GM12878 (cell line): ENCODE measurements around the gene ANKRD11. TPM values are rescaled to one million over a fixed set of nuclear protein-coding genes. Genes with fewer than 3 reads are reported as not detected.

Experiments used
- ATAC-seq: fragments of 200-7000 bp; cut with Tn5 transposase; 3 replicates; pipeline ENCODE4 v1.9.1; 2020; ENCODE audit warnings: mild to moderate bottlenecking, moderate library complexity
- BruUV-seq: library from RNA; stranded (reverse); fragments of 400-500 nt; replicated peaks from 2 replicates; lab custom pipeline; 2021; lab: Mats Ljungman, UMichigan
- CTCF ChIA-PET: fragments of 300-600 bp; sonication (Branson Sonifier 250); formaldehyde crosslinking; extraction: SDS; loops from one replicate; lab custom pipeline; 2021; ENCODE audit warnings: inconsistent platforms; lab: Yijun Ruan, JAX
- POLR2A ChIA-PET: fragments of 350-600 bp; formaldehyde crosslinking; extraction: SDS; loops from one replicate; lab custom pipeline; 2021; ENCODE audit warnings: inconsistent platforms; lab: Charles Lee
- RAD21 ChIA-PET: fragments of 300-600 bp; sonication (Branson Sonifier 250); formaldehyde crosslinking; loops from one replicate; lab custom pipeline; 2023; ENCODE audit warnings: antibody characterized with exemption; ENCODE audit not compliant: unreplicated experiment; lab: Charles Lee
- SMC1A ChIA-PET: fragments of 300-600 bp; sonication (Branson Sonifier 250); formaldehyde crosslinking; loops from one replicate; lab custom pipeline; 2023; ENCODE audit not compliant: unreplicated experiment, uncharacterized antibody; lab: Charles Lee
- DNase-seq: peaks from one replicate; pipeline ENCODE4 v3.0.0-alpha.2; 2011; ENCODE audit warnings: low read depth, low spot score
- FAIRE-seq: peaks from 3 replicates; lab custom pipeline; 2011; peaks lifted over from hg19 to GRCh38; lab: Jason Lieb, UNC
- H2AFZ ChIP-seq: 2 replicates; pipeline ENCODE4 v1.6.0; 2011; ENCODE audit warnings: low read depth, low read length, control low read depth; ENCODE audit not compliant: control insufficient read depth
- H3K27ac ChIP-seq: 2 replicates; pipeline ENCODE4 v1.5.1; 2011; ENCODE audit warnings: control low read depth; ENCODE audit not compliant: control insufficient read depth, insufficient read depth
- H3K27me3 ChIP-seq, 2 experiments: replicated peaks in 1 of 2; 2 replicates each; pipeline versions ENCODE4 v1.6.0 to v1.6.1; 2011; ENCODE audit warnings: low read length in 1 of 2; ENCODE audit not compliant: control insufficient read depth in 2 of 2, insufficient read depth in 2 of 2
- H3K36me3 ChIP-seq, 2 experiments: 2 replicates each; pipeline ENCODE4 v1.5.1; 2011; ENCODE audit warnings: low read length in 1 of 2; ENCODE audit not compliant: control insufficient read depth in 2 of 2, insufficient read depth in 2 of 2
- H3K4me1 ChIP-seq: 2 replicates; pipeline ENCODE4 v1.6.1; 2011; ENCODE audit warnings: mild to moderate bottlenecking, low read length, moderate library complexity, mixed read lengths; ENCODE audit not compliant: control insufficient read depth, insufficient read depth
- H3K4me2 ChIP-seq: 2 replicates; pipeline ENCODE4 v1.6.0; 2011; ENCODE audit warnings: control low read depth; ENCODE audit not compliant: control insufficient read depth, insufficient read depth
- H3K4me3 ChIP-seq: fragments of 200-600 bp; sonication (generic); 2 replicates; pipeline ENCODE4 v1.5.1; 2016
- H3K79me2 ChIP-seq: 2 replicates; pipeline ENCODE4 v1.6.0; 2011; ENCODE audit warnings: low read length; ENCODE audit not compliant: control insufficient read depth, insufficient read depth
- H3K9ac ChIP-seq: 2 replicates; pipeline ENCODE4 v1.8.0; 2011; ENCODE audit warnings: low read length, control low read depth, mixed read lengths; ENCODE audit not compliant: control insufficient read depth, insufficient read depth
- H3K9me3 ChIP-seq: replicated peaks from 3 replicates; pipeline ENCODE4 v1.5.1; 2011; ENCODE audit warnings: mild to moderate bottlenecking, low read length; ENCODE audit not compliant: control insufficient read depth, insufficient read depth
- H4K20me1 ChIP-seq: 2 replicates; pipeline ENCODE4 v1.6.0; 2011; ENCODE audit not compliant: control insufficient read depth, insufficient read depth
- PBX3 ChIP-seq: IDR thresholded peaks from 2 replicates; pipeline ENCODE4 v1.6.1; 2011; ENCODE audit warnings: mild to moderate bottlenecking, low read depth, low read length, moderate library complexity; ENCODE audit not compliant: insufficient replicate concordance
- RBBP5 ChIP-seq: fragments of 200-600 bp; sonication (generic); conservative IDR thresholded peaks from 2 replicates; pipeline ENCODE4 v1.6.1; 2016
- WGBS: methylation state at CpG from one replicate; pipeline ENCODE4 v1.1.6; 2016; ENCODE audit warnings: low lambda C conversion rate; ENCODE audit not compliant: insufficient replicate concordance, insufficient coverage; ENCODE audit errors: missing lambda C conversion rate; 5-methylcytosine and 5-hydroxymethylcytosine counted together
- in situ Hi-C: fragments of 300-500 bp; cut with MboI; formaldehyde crosslinking; loops from 9 replicates; pipeline ENCODE4 v1.14.3; 2018; ENCODE audit warnings: mixed read lengths
- intact Hi-C: fragments of 100-400 bp; cut with micrococcal nuclease; formaldehyde crosslinking; loops from one replicate; pipeline ENCODE4 v1.14.2; 2022; ENCODE audit not compliant: unreplicated experiment
- polyA plus RNA-seq, 11 experiments: library from polyadenylated mRNA; depleted of rRNA in 4 of 11; unstranded in 6 of 11; stranded (reverse) in 5 of 11; fragments of >200 nt; fragmentation: Nextera tagmentation in 4 of 11; fragmentation: Illumina TruSeq in 1 of 11; extraction: Ambion mirVana in 4 of 11; extraction: Trizol in 1 of 11; gene quantifications; 1 replicate in 1 of 11; 2 replicates in 10 of 11; pipeline versions ENCODE4 v1.2.1 to v1.2.3, GENCODE V29; 2011 to 2016; ENCODE audit warnings: inconsistent platforms in 2 of 11, missing spikeins in 2 of 11, low read depth in 1 of 11
- total RNA-seq, 4 experiments: library from RNA; depleted of rRNA in 3 of 4; stranded (reverse); fragments of >200 nt in 3 of 4; fragmentation: Illumina TruSeq in 1 of 4; extraction: Trizol in 1 of 4; gene quantifications; 2 replicates each; pipeline versions ENCODE4 v1.2.1 to v1.2.3, GENCODE V29; 2013 to 2021
- TF ChIP-seq, protein P1 (sequence below): IDR thresholded peaks from 2 replicates; pipeline ENCODE4 v1.6.1; 2011; ENCODE audit warnings: borderline replicate concordance, low read depth, mild to moderate bottlenecking, moderate library complexity, low read length; ENCODE audit not compliant: insufficient read depth, poor library complexity, severe bottlenecking

The ANKRD11 gene
- total and polyA plus RNA-seq, 10 of the 15 experiments (the other 5 are each of a cell fraction or from before 2014, with no cell fraction given) = 5.1 to 103 (median 27.4) TPM

DNA sequence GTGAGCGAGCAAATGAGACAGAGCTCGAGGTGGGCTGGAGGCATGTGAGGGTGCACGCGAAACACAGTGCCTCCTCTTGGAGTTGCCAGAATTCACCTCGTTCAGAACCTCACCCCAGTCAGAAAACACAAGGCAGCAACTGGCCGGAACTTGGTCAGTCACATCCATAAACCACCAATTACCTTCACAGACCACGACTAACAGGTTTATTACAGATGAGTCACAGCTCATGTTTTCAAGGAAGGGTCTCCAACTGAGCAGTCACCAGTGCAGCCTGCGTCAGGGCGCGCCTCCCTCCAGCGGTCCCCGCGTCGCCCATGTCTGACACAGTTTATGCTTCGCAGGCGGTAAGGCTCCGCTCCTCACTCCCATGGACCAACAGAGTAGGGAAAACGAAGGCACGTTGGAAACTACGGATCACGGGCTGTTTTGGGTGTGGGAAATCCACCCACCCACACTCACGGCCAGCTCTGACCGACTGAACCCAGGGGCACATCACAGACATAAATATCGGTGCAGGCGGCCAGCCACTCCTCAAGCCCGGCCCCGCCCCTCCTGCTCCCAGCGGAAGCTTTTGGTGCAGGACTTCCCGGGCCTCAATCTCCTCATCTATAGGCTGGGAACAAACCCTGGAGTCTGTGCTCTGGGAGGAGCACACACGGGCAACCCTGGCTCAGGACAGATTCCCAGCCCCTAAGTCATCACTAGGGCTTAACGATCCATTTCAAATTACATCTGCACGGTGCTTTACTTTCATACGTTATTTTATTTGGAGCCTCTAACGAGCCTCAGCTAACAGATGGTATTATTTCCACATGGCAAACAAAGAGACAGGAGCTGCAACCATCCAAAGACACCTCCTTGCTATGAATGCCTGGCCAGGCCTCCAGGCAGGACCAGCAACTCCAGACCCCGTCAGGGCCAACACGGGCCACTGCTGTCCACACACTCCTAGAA lies 146.6 kb downstream of the ANKRD11 start:
- FAIRE-seq = no peak
- no peaks in the 10 kb centered on the region for H3K27me3 ChIP-seq
- in situ Hi-C loops = no loop called here
- no peak overlapping the region for H3K9ac ChIP-seq
- RAD21 ChIA-PET = no interaction called here
- H2AFZ ChIP-seq = no peak overlapping the region
- peaks cover 18% of the 10 kb centered on the region; the same call in 1 of the 2 replicates for H4K20me1 ChIP-seq
- peaks cover 88% of the 10 kb centered on the region for H3K79me2 ChIP-seq
- no peaks in the 10 kb centered on the region for H3K9me3 ChIP-seq
- no peak overlapping the region for H3K27ac ChIP-seq
- SMC1A ChIA-PET = interaction anchor here (0.6 to 1.0 kb wide), 3 partner anchors 15 to 103 kb away, joined by 3 to 5 read pairs (median 4); no protein-coding TSS in a partner anchor
- intact Hi-C loops = no loop called here
- no peak for TF ChIP-seq RBBP5
- TF ChIP-seq, protein P1, sequence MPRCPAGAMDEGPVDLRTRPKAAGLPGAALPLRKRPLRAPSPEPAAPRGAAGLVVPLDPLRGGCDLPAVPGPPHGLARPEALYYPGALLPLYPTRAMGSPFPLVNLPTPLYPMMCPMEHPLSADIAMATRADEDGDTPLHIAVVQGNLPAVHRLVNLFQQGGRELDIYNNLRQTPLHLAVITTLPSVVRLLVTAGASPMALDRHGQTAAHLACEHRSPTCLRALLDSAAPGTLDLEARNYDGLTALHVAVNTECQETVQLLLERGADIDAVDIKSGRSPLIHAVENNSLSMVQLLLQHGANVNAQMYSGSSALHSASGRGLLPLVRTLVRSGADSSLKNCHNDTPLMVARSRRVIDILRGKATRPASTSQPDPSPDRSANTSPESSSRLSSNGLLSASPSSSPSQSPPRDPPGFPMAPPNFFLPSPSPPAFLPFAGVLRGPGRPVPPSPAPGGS = peak; percentile 4
- no peak for TF ChIP-seq PBX3
- CTCF ChIA-PET = interaction anchor here (1.3 to 2.0 kb wide), 2 partner anchors 13 to 166 kb away, joined by 3 to 5 read pairs; no protein-coding TSS in a partner anchor
- 97% methylated on average over 36 of the region's 36 CpGs for WGBS
- POLR2A ChIA-PET = no interaction called here
- no peak for ATAC-seq
- no peak for DNase-seq
- peaks cover 7% of the 10 kb centered on the region for H3K4me1 ChIP-seq
- H3K4me3 ChIP-seq = no peak overlapping the region
- H3K4me2 ChIP-seq = no peak overlapping the region
- peaks cover 3 to 5% of the 10 kb centered on the region in 2 experiments; a peak in 3 of 4 replicates for H3K36me3 ChIP-seq
- BruUV-seq = no TSS peak
